Endodermal cell (in vitro differentiated cells): ENCODE data around the gene STAT6. TPM values are rescaled to one million over a fixed set of nuclear protein-coding genes. Genes with fewer than 3 reads are reported as not detected.

Source experiments
- DNase-seq: peaks from one replicate; pipeline ENCODE4 v3.0.0-alpha.2; 2017
- H3K27ac ChIP-seq: 2 replicates; pipeline ENCODE4 v1.5.1; 2013; ENCODE audit warnings: mild to moderate bottlenecking, low read depth, low read length, moderate library complexity
- H3K27me3 ChIP-seq: 2 replicates; pipeline ENCODE4 v1.6.1; 2013; ENCODE audit warnings: mild to moderate bottlenecking, low read length, moderate library complexity; ENCODE audit not compliant: insufficient read depth, control insufficient read depth, poor library complexity, severe bottlenecking
- H3K36me3 ChIP-seq: 2 replicates; pipeline ENCODE4 v1.7.0; 2013; ENCODE audit warnings: mild to moderate bottlenecking, low read length, moderate library complexity; ENCODE audit not compliant: control insufficient read depth, insufficient read depth
- H3K4me1 ChIP-seq: one replicate; pipeline ENCODE4 v1.7.0; 2013; ENCODE audit warnings: low read length; ENCODE audit not compliant: control insufficient read depth, insufficient read depth
- H3K4me3 ChIP-seq: 2 replicates; pipeline ENCODE4 v1.5.1; 2013; ENCODE audit warnings: mild to moderate bottlenecking, low read length, moderate library complexity
- H3K9ac ChIP-seq: 2 replicates; pipeline ENCODE4 v1.6.1; 2013; ENCODE audit warnings: mild to moderate bottlenecking, low read length, moderate library complexity; ENCODE audit not compliant: poor library complexity, severe bottlenecking; ENCODE audit errors: extremely low read depth
- H3K9me3 ChIP-seq: 2 replicates; pipeline ENCODE4 v1.6.1; 2013; ENCODE audit warnings: mild to moderate bottlenecking, low read length, moderate library complexity; ENCODE audit not compliant: control insufficient read depth
- H3K27ac Mint-ChIP-seq: 2 replicates; pipeline ENCODE4 v1.8.0; 2020; ENCODE audit warnings: mixed read lengths
- H3K27me3 Mint-ChIP-seq: 2 replicates; pipeline ENCODE4 v1.8.0; 2021; ENCODE audit warnings: mild to moderate bottlenecking, mixed read lengths; ENCODE audit not compliant: insufficient read depth
- H3K36me3 Mint-ChIP-seq: 2 replicates; pipeline ENCODE4 v1.8.0; 2020; ENCODE audit warnings: low read depth, mixed read lengths
- H3K4me1 Mint-ChIP-seq: 2 replicates; pipeline ENCODE4 v1.8.0; 2020; ENCODE audit warnings: mixed read lengths
- H3K4me3 Mint-ChIP-seq: 2 replicates; pipeline ENCODE4 v1.8.0; 2020; ENCODE audit warnings: mild to moderate bottlenecking, moderate library complexity, mixed read lengths
- H3K9me3 Mint-ChIP-seq: 2 replicates; pipeline ENCODE4 v1.8.0; 2020; ENCODE audit warnings: mild to moderate bottlenecking, mixed read lengths
- CTCF ChIP-seq: fragments of 200-600 bp; sonication (generic); conservative IDR thresholded peaks from 2 replicates; pipeline ENCODE4 v1.5.0; 2021; ENCODE audit warnings: antibody characterized with exemption, mild to moderate bottlenecking
- WGBS, 2 experiments: methylation state at CpG; one replicate each; pipeline versions ENCODE4 v1.1.5 to v1.1.7; 2013; ENCODE audit warnings: missing lambda C conversion rate in 2 of 2, mixed read lengths in 1 of 2; ENCODE audit not compliant: insufficient coverage in 1 of 2, insufficient read length in 1 of 2; 5-methylcytosine and 5-hydroxymethylcytosine counted together
- total RNA-seq, 2 donors: library from RNA; stranded (reverse); fragmentation: NEBNext Ultra II Directional in 1 of 2; extraction: Animal tissue kit (Norgen Biotek cat#: 25700) in 1 of 2; gene quantifications; 2 replicates in 1 of 2; 3 replicates in 1 of 2; pipeline ENCODE4 v1.2.1, GENCODE V29; 2021

STAT6 gene
- total RNA-seq, 2 donors from 2014 or later = 60.2 to 102 TPM

GRCh38 chr12:57130941-57131340, 19.8 kb upstream of the STAT6 start:
- no peak for TF ChIP-seq CTCF
- Histone ChIP-seq H3K36me3 (no peaks in the 10 kb centered on the region), H3K9ac (no peak overlapping the region), H3K4me3 (peak overlapping the region; percentile 93), H3K9me3 (no peaks in the 10 kb centered on the region), H3K4me1 (peaks cover 12% of the 10 kb centered on the region), H3K27me3 (no peaks in the 10 kb centered on the region), H3K27ac (no peak overlapping the region)
- Mint-ChIP-seq H3K27me3 (peaks cover 9% of the 10 kb centered on the region), H3K36me3 (no peaks in the 10 kb centered on the region), H3K4me3 (peak overlapping the region; percentile 79), H3K9me3 (no peaks in the 10 kb centered on the region), H3K27ac (no peak overlapping the region), H3K4me1 (peaks cover 54% of the 10 kb centered on the region)
- 93% methylated on average over 2 of the region's 2 CpGs; no CpG with 5 or more reads in 1 of the 2 experiments for WGBS, 2 experiments
- peak; percentile 46 for DNase-seq

GRCh38 chr12:57129889-57130288, 18.7 kb upstream of the STAT6 start:
- peaks cover 9% of the 10 kb centered on the region for H3K27me3 Mint-ChIP-seq
- H3K4me1 ChIP-seq = peaks cover 4% of the 10 kb centered on the region

GRCh38 chr12:57129321-57129842, 18.2 kb upstream of the STAT6 start:
- no peaks in the 10 kb centered on the region for H3K27me3 ChIP-seq
- no peaks in the 10 kb centered on the region for H3K9me3 ChIP-seq
- Mint-ChIP-seq H3K4me3 (peak overlapping the region; percentile 79), H3K4me1 (peaks cover 43% of the 10 kb centered on the region), H3K27ac (peak overlapping the region; percentile 35), H3K9me3 (no peaks in the 10 kb centered on the region), H3K27me3 (peaks cover 14% of the 10 kb centered on the region), H3K36me3 (no peaks in the 10 kb centered on the region)
- no peaks in the 10 kb centered on the region for H3K36me3 ChIP-seq
- H3K27ac ChIP-seq = no peak overlapping the region
- H3K4me3 ChIP-seq = peak overlapping the region; percentile 93
- peak; percentile 84 for DNase-seq
- 0 to 8% methylated on average over 2 to 10 of the region's 12 CpGs for WGBS, 2 experiments
- peaks cover 3% of the 10 kb centered on the region for H3K4me1 ChIP-seq
- peak overlapping the region; percentile 75 for H3K9ac ChIP-seq
- TF ChIP-seq CTCF = no peak

More at GRCh38 chr12:57129889-57130288, 18.7 kb upstream of the STAT6 start:
- H3K27me3 ChIP-seq = no peaks in the 10 kb centered on the region
- H3K9me3 ChIP-seq = no peaks in the 10 kb centered on the region
- peak overlapping the region; percentile 93 for H3K4me3 ChIP-seq
- no peaks in the 10 kb centered on the region for H3K36me3 ChIP-seq
- Mint-ChIP-seq H3K9me3 (no peaks in the 10 kb centered on the region), H3K4me3 (peak overlapping the region; percentile 79), H3K36me3 (no peaks in the 10 kb centered on the region), H3K27ac (peak overlapping the region; percentile 35), H3K4me1 (peaks cover 43% of the 10 kb centered on the region)
- peak overlapping the region; percentile 75 for H3K9ac ChIP-seq
- no peak overlapping the region for H3K27ac ChIP-seq
- DNase-seq = peak; percentile 56
- no peak for TF ChIP-seq CTCF
